H1 (cell line): ENCODE measurements around the gene PAGE4.

Source experiments
- EZH2 ChIP-seq: fragments of 200-600 bp; sonication (generic); IDR thresholded peaks from 2 replicates; pipeline ENCODE4 v1.7.1; 2012; ENCODE audit warnings: low read depth, mild to moderate bottlenecking, moderate library complexity, low read length, inconsistent platforms; ENCODE audit not compliant: severe bottlenecking
- GABPA ChIP-seq: IDR thresholded peaks from 2 replicates; pipeline ENCODE4 v1.6.1; 2011; ENCODE audit warnings: mild to moderate bottlenecking, low read length, moderate library complexity, borderline replicate concordance; ENCODE audit not compliant: insufficient read depth
- RNF2 ChIP-seq: fragments of 200-900, 300-1000 bp; sonication (generic); IDR thresholded peaks from 2 replicates; pipeline ENCODE4 v1.7.1; 2016; ENCODE audit warnings: borderline replicate concordance, low read depth, mild to moderate bottlenecking, antibody characterized with exemption, low read length; ENCODE audit not compliant: poor library complexity, severe bottlenecking; ENCODE audit errors: missing control alignments

- TF ChIP-seq RNF2 (no peak), GABPA (no peak), EZH2 (no peak)
These were observed 12.7 kb upstream of the PAGE4 start for GRCh38 chrX:49816435-49816834.
